ENCODE data around the gene DENR.

DENR gene

DNA sequence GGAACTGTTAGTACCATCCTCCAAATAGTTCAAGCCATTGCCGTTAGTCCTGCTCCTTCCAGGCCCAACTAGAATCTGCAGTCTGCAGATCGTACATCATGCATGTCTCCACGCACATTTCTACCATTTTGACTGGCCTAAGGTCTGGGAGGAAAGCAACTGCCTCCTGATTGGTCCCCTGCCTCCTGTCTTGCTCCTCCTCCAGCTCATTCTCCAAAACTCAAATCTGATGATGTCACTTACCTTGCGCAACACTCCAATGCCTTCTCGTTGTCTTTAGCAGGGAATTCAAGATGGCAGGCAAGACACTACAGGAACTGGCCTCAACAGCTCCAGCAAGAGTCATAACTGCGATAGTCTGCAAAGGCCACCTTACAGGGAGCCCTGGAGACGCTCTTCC, 12.3 kb upstream of the DENR start:
- H4K8ac ChIP-seq (ENCODE audit: low read length): no peak overlapping the region
- no peak overlapping the region for H2BK5ac ChIP-seq (ENCODE audit: low read depth, low read length, poor library complexity, severe bottlenecking)
- H2BK120ac ChIP-seq (ENCODE audit: low read depth, low read length): no peak overlapping the region
- H3K27ac ChIP-seq (ENCODE audit: low read length, poor library complexity, severe bottlenecking): no peak overlapping the region
- no peak overlapping the region for H2AFZ ChIP-seq (ENCODE audit: low read depth, low read length)
- peak overlapping the region; percentile 28 for H4K91ac ChIP-seq (ENCODE audit: low read length)
- no peak for DNase-seq
- H3K4me1 ChIP-seq (ENCODE audit: control insufficient read depth, insufficient read depth, low read depth, low read length): no peaks in the 10 kb centered on the region
- no peaks in the 10 kb centered on the region for H3K36me3 ChIP-seq (ENCODE audit: control insufficient read depth in 1 of 2, insufficient read depth in 2 of 2, low read depth in 1 of 2, low read length in 2 of 2)
- no peak overlapping the region for H3K23ac ChIP-seq (ENCODE audit: low read length in 2 of 2)
- no peaks in the 10 kb centered on the region for H3K9me3 ChIP-seq (ENCODE audit: control insufficient read depth, low read length)
- no peak overlapping the region for H3K4me2 ChIP-seq (ENCODE audit: low read length, poor library complexity, severe bottlenecking)
- H2BK12ac ChIP-seq (ENCODE audit: low read length in 2 of 2): no peak overlapping the region
- 94% methylated on average over 7 of the region's 7 CpGs for WGBS
- no peak overlapping the region for H3K4ac ChIP-seq (ENCODE audit: low read depth in 1 of 2, low read length in 2 of 2)
- no peak overlapping the region for H3K18ac ChIP-seq (ENCODE audit: low read depth in 1 of 2, low read length in 2 of 2)
- H2AK5ac ChIP-seq (ENCODE audit: low read length, severe bottlenecking): no peak overlapping the region
- no peaks in the 10 kb centered on the region for H3K27me3 ChIP-seq (ENCODE audit: control insufficient read depth in 1 of 2, insufficient read depth in 1 of 2, low read length in 2 of 2)
- no peak overlapping the region for H3K4me3 ChIP-seq (ENCODE audit: insufficient read depth in 1 of 2, low read depth in 1 of 2, low read length in 2 of 2)
- H3K14ac ChIP-seq (ENCODE audit: low read length in 2 of 2): no peak overlapping the region
- H3K9ac ChIP-seq (ENCODE audit: low read length): no peak overlapping the region
- no peaks in the 10 kb centered on the region for H3K79me1 ChIP-seq (replicated peaks; ENCODE audit: low read length, poor library complexity, severe bottlenecking)
- H2BK15ac ChIP-seq (ENCODE audit: low read depth, poor library complexity, severe bottlenecking): no peak overlapping the region

DNA sequence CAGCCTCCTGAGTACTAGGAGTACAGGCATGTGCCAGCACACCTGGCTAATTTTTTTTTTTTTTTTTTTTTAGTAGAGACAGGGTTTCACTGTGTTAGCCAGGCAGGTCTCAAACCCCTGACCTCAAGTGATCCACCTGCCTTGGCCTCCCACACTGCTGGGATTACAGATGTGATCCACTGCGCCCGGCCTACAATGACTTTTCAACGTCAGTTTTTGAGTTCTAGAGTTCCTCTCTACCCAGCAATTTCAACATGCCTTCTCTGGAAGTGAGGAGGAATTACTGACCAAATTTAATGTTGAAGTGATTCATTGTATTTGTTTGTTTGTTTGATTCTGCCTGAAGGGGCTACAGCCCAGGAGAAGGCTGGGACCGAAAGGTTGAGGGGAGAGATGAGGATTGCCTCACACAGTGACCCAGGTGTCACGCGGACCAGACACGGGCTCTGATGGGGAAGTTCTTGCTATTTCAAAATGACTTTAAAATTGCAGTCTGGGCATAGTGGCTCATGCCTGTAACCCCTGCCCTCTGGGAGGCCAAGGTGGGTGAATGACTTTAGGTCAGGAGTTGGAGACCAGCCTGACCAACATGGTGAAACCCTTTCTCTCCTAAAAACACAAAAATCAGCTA, 8.6 kb upstream of the DENR start:
- H4K91ac ChIP-seq (ENCODE audit: low read length): no peak overlapping the region
- H2AK5ac ChIP-seq (ENCODE audit: low read length, severe bottlenecking): no peak overlapping the region
- H3K9me3 ChIP-seq (ENCODE audit: control insufficient read depth, low read length): no peaks in the 10 kb centered on the region
- no peak overlapping the region for H4K8ac ChIP-seq (ENCODE audit: low read length)
- no peak for DNase-seq
- no peak overlapping the region for H3K23ac ChIP-seq (ENCODE audit: low read length in 2 of 2)
- no peak overlapping the region for H2BK15ac ChIP-seq (ENCODE audit: low read depth, poor library complexity, severe bottlenecking)
- no peaks in the 10 kb centered on the region for H3K27me3 ChIP-seq (ENCODE audit: control insufficient read depth in 1 of 2, insufficient read depth in 1 of 2, low read length in 2 of 2)
- H2BK12ac ChIP-seq (ENCODE audit: low read length in 2 of 2): no peak overlapping the region
- H2BK5ac ChIP-seq (ENCODE audit: low read depth, low read length, poor library complexity, severe bottlenecking): no peak overlapping the region
- no peak overlapping the region for H3K18ac ChIP-seq (ENCODE audit: low read depth in 1 of 2, low read length in 2 of 2)
- H2AFZ ChIP-seq (ENCODE audit: low read depth, low read length): no peak overlapping the region
- H3K4me2 ChIP-seq (ENCODE audit: low read length, poor library complexity, severe bottlenecking): no peak overlapping the region
- H3K4ac ChIP-seq (ENCODE audit: low read depth in 1 of 2, low read length in 2 of 2): no peak overlapping the region
- H2BK120ac ChIP-seq (ENCODE audit: low read depth, low read length): no peak overlapping the region
- H3K9ac ChIP-seq (ENCODE audit: low read length): no peak overlapping the region
- H3K4me1 ChIP-seq (ENCODE audit: control insufficient read depth, insufficient read depth, low read depth, low read length): no peaks in the 10 kb centered on the region
- no peak overlapping the region for H3K4me3 ChIP-seq (ENCODE audit: insufficient read depth in 1 of 2, low read depth in 1 of 2, low read length in 2 of 2)
- 95% methylated on average over 4 of the region's 7 CpGs for WGBS
- H3K79me1 ChIP-seq (replicated peaks; ENCODE audit: low read length, poor library complexity, severe bottlenecking): no peaks in the 10 kb centered on the region
- no peaks in the 10 kb centered on the region for H3K36me3 ChIP-seq (ENCODE audit: control insufficient read depth in 1 of 2, insufficient read depth in 2 of 2, low read depth in 1 of 2, low read length in 2 of 2)
- H3K27ac ChIP-seq (ENCODE audit: low read length, poor library complexity, severe bottlenecking): no peak overlapping the region
- no peak overlapping the region for H3K14ac ChIP-seq (ENCODE audit: low read length in 2 of 2)

DNA sequence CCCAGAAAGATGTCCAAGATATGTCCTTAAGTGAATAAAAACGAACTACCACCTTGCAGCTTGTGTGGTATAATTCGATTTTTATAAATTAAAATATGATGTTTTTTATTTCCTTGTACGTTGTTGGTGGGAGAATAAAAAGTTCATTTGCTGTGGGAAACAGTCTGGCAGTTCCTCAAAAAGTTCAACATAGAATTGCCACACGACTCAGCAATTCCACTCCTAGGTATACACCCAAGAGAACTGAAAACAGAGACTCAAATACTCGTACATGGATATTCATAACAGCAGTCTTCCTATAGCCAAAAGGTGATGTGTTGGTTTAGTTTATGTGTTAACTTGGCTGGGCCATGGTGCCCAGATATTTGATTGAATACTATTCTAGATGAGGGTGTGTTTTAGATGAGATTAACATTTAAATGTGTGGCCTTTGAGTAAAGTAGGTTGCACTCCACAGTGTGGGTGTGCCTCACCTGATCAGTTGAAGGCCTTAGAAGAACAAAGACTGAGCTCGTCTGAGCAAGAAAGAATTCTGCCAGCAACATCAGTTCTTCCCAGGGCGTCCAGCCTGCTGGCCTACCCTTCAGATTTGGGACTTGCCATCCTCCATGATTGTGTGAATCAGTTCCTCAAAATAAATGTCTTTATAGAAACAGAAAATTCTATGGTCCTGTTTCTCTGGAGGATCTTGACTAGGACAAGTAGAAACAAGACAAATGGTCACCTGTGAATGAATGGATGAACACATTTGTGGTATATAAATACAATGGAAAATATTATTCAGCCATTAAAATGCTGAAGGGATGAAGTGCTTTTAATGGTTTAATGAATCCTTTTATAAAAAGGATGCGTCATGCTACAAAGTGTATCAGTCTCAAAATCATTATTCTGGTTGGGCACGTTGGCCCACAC, 5.1 kb upstream of the DENR start:
- no peaks in the 10 kb centered on the region for H3K27me3 ChIP-seq (ENCODE audit: control insufficient read depth in 1 of 2, insufficient read depth in 1 of 2, low read length in 2 of 2)
- H3K4me3 ChIP-seq (ENCODE audit: insufficient read depth in 1 of 2, low read depth in 1 of 2, low read length in 2 of 2): no peak overlapping the region
- no peak overlapping the region for H4K8ac ChIP-seq (ENCODE audit: low read length)
- no peak overlapping the region for H3K9ac ChIP-seq (ENCODE audit: low read length)
- WGBS: 91% methylated on average over 6 of the region's 9 CpGs
- H3K9me3 ChIP-seq (ENCODE audit: control insufficient read depth, low read length): no peaks in the 10 kb centered on the region
- no peak overlapping the region for H3K18ac ChIP-seq (ENCODE audit: low read depth in 1 of 2, low read length in 2 of 2)
- no peak for DNase-seq
- peaks cover 3% of the 10 kb centered on the region for H3K4me1 ChIP-seq (ENCODE audit: control insufficient read depth, insufficient read depth, low read depth, low read length)
- no peak overlapping the region for H3K23ac ChIP-seq (ENCODE audit: low read length in 2 of 2)
- no peaks in the 10 kb centered on the region for H3K36me3 ChIP-seq (ENCODE audit: control insufficient read depth in 1 of 2, insufficient read depth in 2 of 2, low read depth in 1 of 2, low read length in 2 of 2)
- no peak overlapping the region for H2BK120ac ChIP-seq (ENCODE audit: low read depth, low read length)
- H2AK5ac ChIP-seq (ENCODE audit: low read length, severe bottlenecking): no peak overlapping the region
- no peak overlapping the region for H2BK5ac ChIP-seq (ENCODE audit: low read depth, low read length, poor library complexity, severe bottlenecking)
- no peak overlapping the region for H3K14ac ChIP-seq (ENCODE audit: low read length in 2 of 2)
- no peak overlapping the region for H2AFZ ChIP-seq (ENCODE audit: low read depth, low read length)
- no peak overlapping the region for H2BK15ac ChIP-seq (ENCODE audit: low read depth, poor library complexity, severe bottlenecking)
- no peak overlapping the region for H3K27ac ChIP-seq (ENCODE audit: low read length, poor library complexity, severe bottlenecking)
- no peak overlapping the region for H3K4me2 ChIP-seq (ENCODE audit: low read length, poor library complexity, severe bottlenecking)
- H2BK12ac ChIP-seq (ENCODE audit: low read length in 2 of 2): no peak overlapping the region
- H3K4ac ChIP-seq (ENCODE audit: low read depth in 1 of 2, low read length in 2 of 2): no peak overlapping the region
- no peaks in the 10 kb centered on the region for H3K79me1 ChIP-seq (replicated peaks; ENCODE audit: low read length, poor library complexity, severe bottlenecking)
- no peak overlapping the region for H4K91ac ChIP-seq (ENCODE audit: low read length)

DNA sequence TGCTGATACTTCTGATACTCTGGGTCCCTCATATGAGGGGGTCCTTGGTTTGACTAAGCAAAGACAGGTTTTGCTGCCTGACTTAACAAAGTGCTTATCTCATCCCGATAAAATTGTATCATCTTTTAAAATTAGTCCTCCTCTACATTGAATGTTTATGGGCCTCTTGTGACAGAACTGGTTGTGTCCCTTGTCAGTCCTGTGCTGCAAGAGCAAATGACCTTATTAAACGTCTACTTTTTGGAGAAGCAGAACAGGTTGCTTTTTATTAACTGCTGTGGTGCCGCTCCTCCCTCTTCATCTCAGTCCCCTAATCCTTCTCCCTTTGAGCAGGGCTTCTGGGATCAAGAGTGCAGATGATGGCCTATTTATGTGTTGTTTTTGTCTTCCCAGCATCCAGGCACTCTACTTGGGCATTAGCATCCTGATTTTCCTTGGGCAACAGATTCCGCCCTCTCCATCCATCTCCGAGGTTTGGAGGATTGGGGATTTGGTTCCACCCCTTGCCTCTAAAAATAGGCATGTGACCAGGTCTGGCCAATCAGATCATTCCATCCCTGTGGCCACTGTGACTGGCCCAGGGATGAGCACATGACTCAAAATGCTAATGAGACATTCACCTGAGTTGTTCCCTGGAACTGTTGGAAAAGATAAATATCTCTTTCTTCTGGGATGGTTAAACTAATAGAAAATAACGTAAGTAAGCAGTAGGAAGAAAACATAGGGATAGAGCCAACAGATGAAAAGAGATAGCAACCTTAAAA, 2.9 kb upstream of the DENR start:
- no peak overlapping the region for H2BK5ac ChIP-seq (ENCODE audit: low read depth, low read length, poor library complexity, severe bottlenecking)
- no peak overlapping the region for H3K27ac ChIP-seq (ENCODE audit: low read length, poor library complexity, severe bottlenecking)
- no peak overlapping the region for H3K18ac ChIP-seq (ENCODE audit: low read depth in 1 of 2, low read length in 2 of 2)
- DNase-seq: no peak
- H3K27me3 ChIP-seq (ENCODE audit: control insufficient read depth in 1 of 2, insufficient read depth in 1 of 2, low read length in 2 of 2): no peaks in the 10 kb centered on the region
- no peak overlapping the region for H3K14ac ChIP-seq (ENCODE audit: low read length in 2 of 2)
- no peak overlapping the region for H3K9ac ChIP-seq (ENCODE audit: low read length)
- WGBS: 91% methylated on average over 5 of the region's 6 CpGs
- no peak overlapping the region for H3K4ac ChIP-seq (ENCODE audit: low read depth in 1 of 2, low read length in 2 of 2)
- H3K4me1 ChIP-seq (ENCODE audit: control insufficient read depth, insufficient read depth, low read depth, low read length): peaks cover 7% of the 10 kb centered on the region
- H3K4me3 ChIP-seq (ENCODE audit: insufficient read depth in 1 of 2, low read depth in 1 of 2, low read length in 2 of 2): no peak overlapping the region
- H4K91ac ChIP-seq (ENCODE audit: low read length): no peak overlapping the region
- no peak overlapping the region for H2BK120ac ChIP-seq (ENCODE audit: low read depth, low read length)
- no peaks in the 10 kb centered on the region for H3K79me1 ChIP-seq (replicated peaks; ENCODE audit: low read length, poor library complexity, severe bottlenecking)
- H3K23ac ChIP-seq (ENCODE audit: low read length in 2 of 2): no peak overlapping the region
- no peak overlapping the region for H2AFZ ChIP-seq (ENCODE audit: low read depth, low read length)
- no peak overlapping the region for H4K8ac ChIP-seq (ENCODE audit: low read length)
- no peak overlapping the region for H2AK5ac ChIP-seq (ENCODE audit: low read length, severe bottlenecking)
- no peak overlapping the region for H2BK15ac ChIP-seq (ENCODE audit: low read depth, poor library complexity, severe bottlenecking)
- H3K4me2 ChIP-seq (ENCODE audit: low read length, poor library complexity, severe bottlenecking): no peak overlapping the region
- no peaks in the 10 kb centered on the region for H3K9me3 ChIP-seq (ENCODE audit: control insufficient read depth, low read length)
- peaks cover 2 to 10% of the 10 kb centered on the region in 2 experiments for H3K36me3 ChIP-seq (ENCODE audit: control insufficient read depth in 1 of 2, insufficient read depth in 2 of 2, low read depth in 1 of 2, low read length in 2 of 2)
- no peak overlapping the region for H2BK12ac ChIP-seq (ENCODE audit: low read length in 2 of 2)
